ENCODE results near the gene ATE1. TPM values are rescaled to one million over a fixed set of nuclear protein-coding genes. Genes with fewer than 3 reads are reported as not detected.

Gene ATE1
- total and polyA plus RNA-seq, 4 experiments from 2014 or later: 24.5 to 36.6 (median 25.6) TPM

DNA sequence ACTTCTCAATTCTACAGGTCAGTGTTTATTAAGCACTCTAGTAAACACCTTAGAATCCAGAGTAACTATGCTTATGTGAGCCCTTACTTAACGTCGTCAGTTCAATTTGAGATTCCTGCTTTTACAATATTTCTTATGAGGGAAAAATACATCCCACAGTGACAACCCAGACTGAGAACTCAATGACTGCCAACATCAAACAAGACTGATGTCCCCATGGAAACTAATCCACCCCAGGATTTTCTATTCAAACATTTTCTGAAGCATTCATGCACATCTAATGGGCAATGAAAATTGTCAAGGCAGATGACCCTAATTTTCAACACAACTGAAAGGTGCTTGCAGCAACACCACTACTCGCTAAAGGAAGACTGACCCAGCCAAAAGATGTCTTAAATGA, 67.0 kb downstream of the ATE1 start:
- H3K36me3 Mint-ChIP-seq: peaks cover 39 to 54% of the 10 kb centered on the region in 2 donors
- H3K27me3 Mint-ChIP-seq: no peaks in the 10 kb centered on the region
- no peak overlapping the region for H3K27ac Mint-ChIP-seq
- no peak for DNase-seq
- POLR2A ChIA-PET (ENCODE audit: partially characterized antibody): no interaction called here
- Histone ChIP-seq H3K9me3 (ENCODE audit: control insufficient read depth in 1 of 2, low read length in 2 of 2) (no peaks in the 10 kb centered on the region), H3K27ac (ENCODE audit: low read depth, low read length) (no peak overlapping the region), H3K27me3 (ENCODE audit: insufficient read depth, low read length) (no peaks in the 10 kb centered on the region), H3K4me3 (ENCODE audit: low read length in 2 of 2) (no peak overlapping the region), H3K4me1 (ENCODE audit: insufficient read depth, low read length) (no peaks in the 10 kb centered on the region), H3K36me3 (ENCODE audit: insufficient read depth, low read length) (peaks cover 4% of the 10 kb centered on the region)
- H3K4me1 Mint-ChIP-seq: peaks cover 0 to 5% (median 3%) of the 10 kb centered on the region in 4 donors
- intact Hi-C loops (cut with micrococcal nuclease): no loop called here
- peaks cover 0 to 4% (median 0%) of the 10 kb centered on the region in 8 donors for H3K9me3 Mint-ChIP-seq
- CTCF ChIA-PET (ENCODE audit: partially characterized antibody): interaction anchor here (0.7 kb wide), 1 partner anchor 233 kb away, joined by 3 read pairs; no protein-coding TSS in a partner anchor
- no peak overlapping the region for H3K4me3 Mint-ChIP-seq

DNA sequence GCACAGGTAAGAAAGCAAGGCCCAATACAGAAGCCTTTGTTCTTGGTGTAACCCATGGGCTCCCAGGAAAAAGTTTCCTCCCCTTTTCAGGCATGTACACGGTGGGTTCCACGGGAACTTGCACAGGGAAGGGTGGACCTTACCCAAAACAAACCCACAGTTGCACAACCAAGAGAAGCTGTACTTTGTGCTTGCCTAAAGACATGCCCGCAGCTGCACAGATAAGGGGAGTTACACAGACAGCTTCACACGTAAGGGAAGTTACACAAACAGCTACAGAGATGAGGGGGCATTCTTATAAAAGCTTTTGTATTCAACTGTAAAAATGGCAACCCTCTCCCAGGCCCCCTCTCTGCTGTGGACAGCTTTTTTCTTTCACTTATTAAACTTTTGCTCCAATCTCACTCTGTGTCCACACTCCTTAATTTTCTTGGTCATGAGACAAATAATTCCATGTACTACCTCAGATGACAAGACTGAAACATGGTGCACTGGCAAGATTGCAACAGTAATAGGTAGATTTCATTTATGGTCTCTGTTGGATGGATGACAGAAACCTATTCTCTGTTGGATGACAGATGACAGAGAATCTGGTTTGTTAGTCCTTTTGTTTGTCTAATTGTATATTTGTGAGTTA, 72.9 kb downstream of the ATE1 start:
- no peak overlapping the region for H3K4me3 ChIP-seq (ENCODE audit: low read length in 2 of 2)
- POLR2A ChIA-PET (ENCODE audit: partially characterized antibody): no interaction called here
- intact Hi-C loops (cut with micrococcal nuclease): no loop called here
- peaks cover 4% of the 10 kb centered on the region for H3K36me3 ChIP-seq (ENCODE audit: insufficient read depth, low read length)
- H3K9me3 ChIP-seq (ENCODE audit: control insufficient read depth in 1 of 2, low read length in 2 of 2): no peaks in the 10 kb centered on the region
- H3K36me3 Mint-ChIP-seq: peaks cover 34 to 43% of the 10 kb centered on the region in 2 donors
- peak overlapping the region in 1 of 7 donors; percentile 25 for H3K27ac Mint-ChIP-seq
- CTCF ChIA-PET (ENCODE audit: partially characterized antibody): no interaction called here
- no peaks in the 10 kb centered on the region for H3K27me3 ChIP-seq (ENCODE audit: insufficient read depth, low read length)
- no peak overlapping the region for H3K27ac ChIP-seq (ENCODE audit: low read depth, low read length)
- H3K27me3 Mint-ChIP-seq: no peaks in the 10 kb centered on the region
- H3K4me3 Mint-ChIP-seq: no peak overlapping the region
- no peak for DNase-seq
- H3K9me3 Mint-ChIP-seq: peaks cover 0 to 4% (median 0%) of the 10 kb centered on the region in 8 donors
- H3K4me1 ChIP-seq (ENCODE audit: insufficient read depth, low read length): no peaks in the 10 kb centered on the region
- peaks cover 2 to 4% (median 3%) of the 10 kb centered on the region in 4 donors for H3K4me1 Mint-ChIP-seq

DNA sequence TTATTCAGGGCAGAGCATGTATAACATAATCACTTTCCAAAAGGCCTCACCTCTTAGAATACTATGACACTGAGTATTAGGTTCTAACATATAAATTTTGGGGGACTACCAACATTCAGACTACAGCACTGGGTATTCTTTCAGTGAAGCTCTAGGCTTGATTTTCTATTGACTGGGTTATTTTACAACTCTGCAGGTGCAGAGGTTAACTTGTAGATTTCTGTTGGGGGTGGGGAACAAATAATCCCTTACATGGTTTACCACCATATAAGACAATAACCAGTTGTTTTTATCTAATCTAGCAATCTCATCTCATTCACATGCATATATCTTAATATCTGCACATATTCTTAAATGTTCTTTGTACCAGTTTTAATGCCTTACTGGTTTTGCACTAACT, 73.9 kb downstream of the ATE1 start:
- Histone ChIP-seq H3K27ac (ENCODE audit: low read depth, low read length) (no peak overlapping the region), H3K27me3 (ENCODE audit: insufficient read depth, low read length) (no peaks in the 10 kb centered on the region), H3K9me3 (ENCODE audit: control insufficient read depth in 1 of 2, low read length in 2 of 2) (no peaks in the 10 kb centered on the region), H3K4me1 (ENCODE audit: insufficient read depth, low read length) (no peaks in the 10 kb centered on the region), H3K4me3 (ENCODE audit: low read length in 2 of 2) (no peak overlapping the region), H3K36me3 (ENCODE audit: insufficient read depth, low read length) (peaks cover 7% of the 10 kb centered on the region)
- Mint-ChIP-seq H3K27me3 (no peaks in the 10 kb centered on the region), H3K4me3 (no peak overlapping the region), H3K9me3 (peaks cover 0 to 4% (median 0%) of the 10 kb centered on the region in 8 donors), H3K4me1 (peaks cover 2 to 4% (median 3%) of the 10 kb centered on the region in 4 donors), H3K27ac (no peak overlapping the region), H3K36me3 (peaks cover 42 to 51% of the 10 kb centered on the region in 2 donors)
- ChIA-PET POLR2A (ENCODE audit: partially characterized antibody) (no interaction called here), CTCF (ENCODE audit: partially characterized antibody) (no interaction called here)
- intact Hi-C loops (cut with micrococcal nuclease): no loop called here
- DNase-seq: no peak

DNA sequence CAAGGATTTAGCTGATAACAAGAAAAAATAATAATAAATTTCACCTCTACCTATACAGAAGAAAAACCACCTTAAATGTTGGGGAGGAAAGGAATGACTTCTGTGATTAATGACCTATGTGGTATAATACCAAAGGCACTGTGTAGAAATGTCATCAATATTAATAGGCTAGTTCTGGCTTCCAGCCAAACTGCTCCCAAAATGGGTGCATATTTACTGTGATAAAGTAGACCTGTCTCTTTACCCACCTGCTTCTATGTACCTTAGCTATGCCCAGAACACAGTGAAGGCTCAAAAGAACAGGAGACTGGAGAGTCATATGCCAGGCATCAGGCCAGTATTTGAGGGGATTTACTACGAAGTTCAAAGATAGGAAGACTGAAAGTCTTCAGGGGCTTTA, 76.0 kb downstream of the ATE1 start:
- Mint-ChIP-seq H3K36me3 (peaks cover 32 to 41% of the 10 kb centered on the region in 2 donors), H3K27ac (no peak overlapping the region)
- POLR2A ChIA-PET (ENCODE audit: partially characterized antibody): no interaction called here

DNA sequence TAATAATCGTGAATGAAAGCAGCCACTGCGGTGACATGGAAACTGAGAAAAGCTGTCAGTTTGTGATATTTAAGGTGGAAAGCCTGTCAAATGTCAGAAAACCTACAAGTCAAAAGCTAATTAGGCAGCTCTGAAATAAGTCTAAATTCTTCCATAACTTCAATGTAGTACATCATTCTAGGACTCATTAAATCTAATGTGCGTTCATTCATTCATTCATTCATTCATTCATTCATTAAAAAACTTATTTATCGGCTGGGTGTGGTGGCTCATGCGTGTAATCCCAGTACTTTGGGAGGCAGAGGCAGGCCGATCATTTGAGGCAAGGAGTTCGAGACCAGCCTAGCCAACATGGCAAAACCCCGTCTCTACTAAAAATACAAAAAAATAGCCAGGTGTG, 79.7 kb downstream of the ATE1 start:
- ChIA-PET CTCF (ENCODE audit: partially characterized antibody) (no interaction called here), POLR2A (ENCODE audit: partially characterized antibody) (no interaction called here)
- no peak overlapping the region for H3K27ac ChIP-seq (ENCODE audit: low read depth, low read length)
- H3K36me3 Mint-ChIP-seq: peaks cover 57% of the 10 kb centered on the region in 2 donors
- peaks cover 3% of the 10 kb centered on the region for H3K36me3 ChIP-seq (ENCODE audit: insufficient read depth, low read length)
- H3K27ac Mint-ChIP-seq: no peak overlapping the region
- H3K27me3 ChIP-seq (ENCODE audit: insufficient read depth, low read length): no peaks in the 10 kb centered on the region
- H3K9me3 ChIP-seq (ENCODE audit: control insufficient read depth in 1 of 2, low read length in 2 of 2): no peaks in the 10 kb centered on the region
- peaks cover 0 to 22% (median 11%) of the 10 kb centered on the region in 8 donors for H3K9me3 Mint-ChIP-seq
- peaks cover 0 to 4% (median 0%) of the 10 kb centered on the region in 4 donors for H3K4me1 Mint-ChIP-seq
- H3K4me3 ChIP-seq (ENCODE audit: low read length in 2 of 2): no peak overlapping the region
- H3K4me3 Mint-ChIP-seq: no peak overlapping the region
- DNase-seq: no peak
- H3K4me1 ChIP-seq (ENCODE audit: insufficient read depth, low read length): no peaks in the 10 kb centered on the region
- no peaks in the 10 kb centered on the region for H3K27me3 Mint-ChIP-seq
- intact Hi-C loops (cut with micrococcal nuclease): no loop called here

More for the DNA sequence above, 76.0 kb downstream of the ATE1 start:
- intact Hi-C loops (cut with micrococcal nuclease): no loop called here
- Mint-ChIP-seq H3K4me3 (no peak overlapping the region), H3K4me1 (peaks cover 2 to 4% (median 3%) of the 10 kb centered on the region in 4 donors), H3K9me3 (peaks cover 0 to 2% (median 0%) of the 10 kb centered on the region in 8 donors), H3K27me3 (no peaks in the 10 kb centered on the region)
- CTCF ChIA-PET (ENCODE audit: partially characterized antibody): interaction anchor here (1.0 kb wide), 1 partner anchor 26 kb away, joined by 3 read pairs; no protein-coding TSS in a partner anchor
- Histone ChIP-seq H3K4me1 (ENCODE audit: insufficient read depth, low read length) (no peaks in the 10 kb centered on the region), H3K9me3 (ENCODE audit: control insufficient read depth in 1 of 2, low read length in 2 of 2) (no peaks in the 10 kb centered on the region), H3K27me3 (ENCODE audit: insufficient read depth, low read length) (no peaks in the 10 kb centered on the region), H3K4me3 (ENCODE audit: low read length in 2 of 2) (no peak overlapping the region), H3K27ac (ENCODE audit: low read depth, low read length) (no peak overlapping the region), H3K36me3 (ENCODE audit: insufficient read depth, low read length) (peaks cover 3% of the 10 kb centered on the region)
- no peak for DNase-seq

DNA sequence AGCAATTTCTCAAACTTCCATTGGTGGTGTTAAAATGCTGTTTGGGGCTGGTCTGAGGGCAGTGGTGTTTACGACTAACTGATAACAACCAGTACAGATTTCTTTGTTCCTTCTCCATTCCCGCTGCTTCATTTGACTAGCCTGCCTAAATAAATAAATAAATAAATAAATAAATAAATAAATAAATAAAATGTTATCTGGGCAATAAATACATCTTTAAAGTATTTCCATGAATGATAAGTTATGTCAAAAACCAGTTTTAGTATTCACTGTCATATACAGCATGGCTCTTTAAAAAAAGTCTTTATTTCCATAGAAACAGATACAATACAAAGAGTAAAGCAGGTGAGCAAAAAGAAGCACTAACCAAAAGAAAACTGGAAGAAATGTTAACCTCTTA, 81.3 kb downstream of the ATE1 start:
- ChIA-PET POLR2A (ENCODE audit: partially characterized antibody) (no interaction called here), CTCF (ENCODE audit: partially characterized antibody) (no interaction called here)
- H3K27ac ChIP-seq (ENCODE audit: low read depth, low read length): no peak overlapping the region
- H3K9me3 Mint-ChIP-seq: peaks cover 0 to 22% (median 11%) of the 10 kb centered on the region in 8 donors
- H3K9me3 ChIP-seq (ENCODE audit: control insufficient read depth in 1 of 2, low read length in 2 of 2): no peaks in the 10 kb centered on the region
- peaks cover 0 to 4% (median 4%) of the 10 kb centered on the region in 4 donors for H3K4me1 Mint-ChIP-seq
- H3K27me3 ChIP-seq (ENCODE audit: insufficient read depth, low read length): no peaks in the 10 kb centered on the region
- no peaks in the 10 kb centered on the region for H3K27me3 Mint-ChIP-seq
- H3K36me3 Mint-ChIP-seq: peaks cover 52 to 64% of the 10 kb centered on the region in 2 donors
- H3K36me3 ChIP-seq (ENCODE audit: insufficient read depth, low read length): peaks cover 3% of the 10 kb centered on the region
- no peaks in the 10 kb centered on the region for H3K4me1 ChIP-seq (ENCODE audit: insufficient read depth, low read length)
- DNase-seq: no peak
- intact Hi-C loops (cut with micrococcal nuclease): no loop called here
- H3K27ac Mint-ChIP-seq: no peak overlapping the region
- H3K4me3 ChIP-seq (ENCODE audit: low read length in 2 of 2): no peak overlapping the region
- H3K4me3 Mint-ChIP-seq: no peak overlapping the region

DNA sequence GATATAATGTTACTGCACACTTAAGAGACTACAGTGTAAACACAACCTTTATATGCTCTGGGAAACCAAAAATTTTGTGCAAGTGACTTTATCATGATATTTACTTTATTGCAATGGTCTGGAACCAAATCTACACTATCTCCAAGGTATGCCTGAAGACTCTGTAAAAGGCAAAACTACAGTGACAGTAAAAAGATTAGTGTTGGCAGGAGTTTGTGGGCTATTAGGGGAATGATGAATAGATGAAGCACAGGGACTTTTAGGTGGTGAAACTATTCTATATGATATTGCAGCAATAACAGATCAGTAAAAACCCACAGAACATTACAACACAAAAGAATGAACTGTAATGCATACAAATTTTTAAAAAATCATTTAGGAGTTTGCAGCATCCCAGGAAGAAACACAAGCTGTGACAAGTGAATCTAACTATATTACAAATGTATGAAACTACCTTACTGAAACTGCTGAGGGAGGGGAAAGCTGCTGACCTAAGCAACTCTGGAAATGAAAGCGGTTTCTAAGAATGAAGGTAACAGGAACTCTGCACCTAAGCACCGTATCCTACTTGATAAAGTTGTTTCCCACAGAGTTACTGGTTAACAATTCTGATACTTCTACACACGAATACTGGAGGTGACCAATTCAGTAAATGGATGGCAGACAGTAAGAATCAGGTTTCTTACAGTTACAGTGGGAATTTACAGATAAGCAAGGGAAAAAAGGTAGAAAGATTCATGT, 82.6 kb downstream of the ATE1 start:
- no peak overlapping the region for H3K4me3 Mint-ChIP-seq
- no peak for DNase-seq
- ChIA-PET POLR2A (ENCODE audit: partially characterized antibody) (no interaction called here), CTCF (ENCODE audit: partially characterized antibody) (no interaction called here)
- Histone ChIP-seq H3K4me3 (ENCODE audit: low read length in 2 of 2) (no peak overlapping the region), H3K27me3 (ENCODE audit: insufficient read depth, low read length) (no peaks in the 10 kb centered on the region), H3K27ac (ENCODE audit: low read depth, low read length) (no peak overlapping the region), H3K36me3 (ENCODE audit: insufficient read depth, low read length) (peaks cover 3% of the 10 kb centered on the region), H3K9me3 (ENCODE audit: control insufficient read depth in 1 of 2, low read length in 2 of 2) (no peaks in the 10 kb centered on the region), H3K4me1 (ENCODE audit: insufficient read depth, low read length) (no peaks in the 10 kb centered on the region)
- H3K4me1 Mint-ChIP-seq: peaks cover 0 to 5% (median 4%) of the 10 kb centered on the region in 4 donors
- intact Hi-C loops (cut with micrococcal nuclease): no loop called here
- no peaks in the 10 kb centered on the region for H3K27me3 Mint-ChIP-seq
- peaks cover 44 to 61% of the 10 kb centered on the region in 2 donors for H3K36me3 Mint-ChIP-seq
- H3K9me3 Mint-ChIP-seq: peaks cover 0 to 22% (median 11%) of the 10 kb centered on the region in 8 donors
- H3K27ac Mint-ChIP-seq: no peak overlapping the region

All from CD4-positive, alpha-beta memory T cell (primary cell).